Pancreas (tissue), 10 donors: ENCODE measurements around the gene ANKFY1. TPM values are rescaled to one million over a fixed set of nuclear protein-coding genes. Genes with fewer than 3 reads are reported as not detected.
"Not testable (repeated sequence)": the region's sequence is repeated elsewhere in the genome, so short reads cannot be mapped to it uniquely, and the experiment has no call there.

Experiments used
- ATAC-seq, 4 donors: fragments of 200-7000 bp; cut with Tn5 transposase; one replicate each; pipeline versions ENCODE4 v1.8.0 to v1.9.1; 2020; ENCODE audit warnings: mild to moderate bottlenecking in 4 of 4, moderate library complexity in 4 of 4
- DNase-seq, 6 donors: peaks; one replicate each; pipeline ENCODE4 v3.0.0-alpha.2; 2020
- FAIRE-seq: peaks from 2 replicates; lab custom pipeline; 2012; peaks lifted over from hg19 to GRCh38; lab: Jason Lieb, UNC
- H3K27ac ChIP-seq, 4 donors: fragments of 200-600 bp; sonication (generic); 1 replicate in 3 of 4; 2 replicates in 1 of 4; pipeline versions ENCODE4 v1.5.0 to v1.8.0; 2020
- H3K27me3 ChIP-seq, 4 donors: fragments of 200-600 bp; one replicate each; pipeline ENCODE4 v1.8.0; 2021
- H3K36me3 ChIP-seq, 3 donors: fragments of 200-600 bp; sonication (generic) in 1 of 3; one replicate each; pipeline versions ENCODE4 v1.5.0 to v1.8.0; 2020 to 2021
- H3K4me1 ChIP-seq, 3 donors: fragments of 200-600 bp; one replicate each; pipeline ENCODE4 v1.8.0; 2021
- H3K4me3 ChIP-seq, 4 donors: fragments of 200-600 bp; sonication (generic) in 2 of 4; one replicate each; pipeline versions ENCODE4 v1.5.0 to v1.8.0; 2020 to 2021
- H3K9me3 ChIP-seq, 4 donors: fragments of 200-600 bp; one replicate each; pipeline ENCODE4 v1.8.0; 2021
- WGBS, 2 donors: extraction: QIAGEN DNeasy Blood & Tissue Kit; methylation state at CpG; one replicate each; pipeline ENCODE4 v1.1.7; 2013; 5-methylcytosine and 5-hydroxymethylcytosine counted together
- intact Hi-C, 3 donors: fragments of 100-400 bp; cut with DNase I; formaldehyde crosslinking; loops; one replicate each; pipeline versions ENCODE4 v1.11.1 to v1.14.2; 2022
- polyA plus RNA-seq, 2 donors: library from polyadenylated mRNA; stranded (reverse); fragments of 200-250 nt; gene quantifications; one replicate each; pipeline ENCODE4 v1.2.3, GENCODE V29; 2013
- total RNA-seq, 6 donors: library from RNA; stranded (reverse); fragmentation: NEBNext Ultra II Directional in 4 of 6; extraction: Animal tissue kit (Norgen Biotek cat#: 25700) in 4 of 6; gene quantifications; one replicate each; pipeline versions ENCODE4 v1.2.1 to v1.2.4, GENCODE V29; 2021 to 2023
- TF ChIP-seq, protein P1 (sequence below), 4 donors: fragments of 200-600 bp; sonication (generic) in 3 of 4; IDR thresholded peaks; one replicate each; pipeline versions ENCODE4 v1.5.0 to v1.8.0; 2021; ENCODE audit warnings: antibody characterized with exemption in 4 of 4
- donor health status: healthy with polysubstance abuse.
- donor health status: DM: no; HTN: no; CAD: no; lungs with moderate emphysema.
- donor health status: DM: no; HTN: no; CAD: no.
- donor health status: control.
- donor health status: control.
- donor health status: Bipolar disorder and iron deficiency.
- donor health status: DM: yes; HTN: yes; CAD: no.
- donor health status: DM: no; HTN: no; CAD: no.
- donor health status: DM: no; HTN: no; CAD: no.
- donor health status: DM: yes; HTN: yes; CAD: no.

Gene ANKFY1
- total and polyA plus RNA-seq, 8 donors = 11.3 to 30.3 (median 13.9) TPM

- WGBS, 2 donors = 20 to 22% methylated on average over 8 of the region's 8 CpGs
- Histone ChIP-seq H3K4me3 (peak overlapping the region; percentile 79 to 100 (median 95)), H3K9me3 (no peaks in the 10 kb centered on the region), H3K27ac (peak overlapping the region in 1 of 4 donors; percentile 15), H3K36me3 (no peaks in the 10 kb centered on the region), H3K4me1 (peaks cover 0 to 14% (median 0%) of the 10 kb centered on the region in 3 donors), H3K27me3 (no peaks in the 10 kb centered on the region)
- ATAC-seq = no peak
- DNase-seq = no peak
- no peak for FAIRE-seq
- intact Hi-C loops = no loop called here
- TF ChIP-seq, protein P1, sequence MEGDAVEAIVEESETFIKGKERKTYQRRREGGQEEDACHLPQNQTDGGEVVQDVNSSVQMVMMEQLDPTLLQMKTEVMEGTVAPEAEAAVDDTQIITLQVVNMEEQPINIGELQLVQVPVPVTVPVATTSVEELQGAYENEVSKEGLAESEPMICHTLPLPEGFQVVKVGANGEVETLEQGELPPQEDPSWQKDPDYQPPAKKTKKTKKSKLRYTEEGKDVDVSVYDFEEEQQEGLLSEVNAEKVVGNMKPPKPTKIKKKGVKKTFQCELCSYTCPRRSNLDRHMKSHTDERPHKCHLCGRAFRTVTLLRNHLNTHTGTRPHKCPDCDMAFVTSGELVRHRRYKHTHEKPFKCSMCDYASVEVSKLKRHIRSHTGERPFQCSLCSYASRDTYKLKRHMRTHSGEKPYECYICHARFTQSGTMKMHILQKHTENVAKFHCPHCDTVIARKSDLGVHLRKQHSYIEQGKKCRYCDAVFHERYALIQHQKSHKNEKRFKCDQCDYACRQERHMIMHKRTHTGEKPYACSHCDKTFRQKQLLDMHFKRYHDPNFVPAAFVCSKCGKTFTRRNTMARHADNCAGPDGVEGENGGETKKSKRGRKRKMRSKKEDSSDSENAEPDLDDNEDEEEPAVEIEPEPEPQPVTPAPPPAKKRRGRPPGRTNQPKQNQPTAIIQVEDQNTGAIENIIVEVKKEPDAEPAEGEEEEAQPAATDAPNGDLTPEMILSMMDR (IDR thresholded peaks at IDR 0.05) = no peak
Observed at GRCh38 chr17:4262703-4263102, 1.1 kb downstream of the ANKFY1 start.

GRCh38 chr17:4261452-4261851 is 2.3 kb downstream of the ANKFY1 start:
- H3K27me3 ChIP-seq = no peaks in the 10 kb centered on the region
- ATAC-seq (no peak), FAIRE-seq (no peak), DNase-seq (no peak)
- H3K4me1 ChIP-seq = peaks cover 0 to 14% (median 0%) of the 10 kb centered on the region in 3 donors
- H3K4me3 ChIP-seq = no peak overlapping the region
- intact Hi-C loops = no loop called here
- H3K9me3 ChIP-seq = no peaks in the 10 kb centered on the region
- no peaks in the 10 kb centered on the region for H3K36me3 ChIP-seq
- WGBS, 2 donors = 93 to 96% methylated on average over 8 of the region's 8 CpGs
- H3K27ac ChIP-seq = no peak overlapping the region
- TF ChIP-seq, protein P1 (IDR thresholded peaks at IDR 0.05) = no peak

GRCh38 chr17:4258867-4259266 is 4.9 kb downstream of the ANKFY1 start:
- no peaks in the 10 kb centered on the region for H3K27me3 ChIP-seq
- no peak for DNase-seq
- intact Hi-C loops = no loop called here
- H3K27ac ChIP-seq = no peak overlapping the region
- peaks cover 0 to 8% (median 0%) of the 10 kb centered on the region in 3 donors for H3K4me1 ChIP-seq
- H3K9me3 ChIP-seq = no peaks in the 10 kb centered on the region
- no peak overlapping the region for H3K4me3 ChIP-seq
- no peak for FAIRE-seq
- ATAC-seq = no peak
- H3K36me3 ChIP-seq = no peaks in the 10 kb centered on the region
- WGBS, 2 donors = 99 to 100% methylated on average over 3 of the region's 3 CpGs
- TF ChIP-seq, protein P1 (IDR thresholded peaks at IDR 0.05) = no peak

GRCh38 chr17:4256952-4257351 is 6.8 kb downstream of the ANKFY1 start:
- DNase-seq (no peak), FAIRE-seq (no peak), ATAC-seq (no peak)
- H3K27ac ChIP-seq = no peak overlapping the region
- TF ChIP-seq, protein P1 (IDR thresholded peaks at IDR 0.05) = no peak
- H3K36me3 ChIP-seq = no peaks in the 10 kb centered on the region
- no peaks in the 10 kb centered on the region for H3K4me1 ChIP-seq
- no peaks in the 10 kb centered on the region for H3K27me3 ChIP-seq
- no peak overlapping the region for H3K4me3 ChIP-seq
- 89 to 93% methylated on average over 2 of the region's 2 CpGs for WGBS, 2 donors
- H3K9me3 ChIP-seq = no peaks in the 10 kb centered on the region
- intact Hi-C loops = no loop called here

GRCh38 chr17:4255271-4255670 is 8.5 kb downstream of the ANKFY1 start:
- H3K36me3 ChIP-seq, DNase-seq, H3K4me1 ChIP-seq, H3K27ac ChIP-seq, H3K9me3 ChIP-seq, H3K4me3 ChIP-seq, intact Hi-C loops, H3K27me3 ChIP-seq, FAIRE-seq, ATAC-seq: not testable (repeated sequence)
- 90 to 93% methylated on average over 6 of the region's 6 CpGs for WGBS, 2 donors
